Bone marrow (tissue), 2 donors: ENCODE data around the gene ETV2.
"Not testable (repeated sequence)": the region's sequence is repeated elsewhere in the genome, so short reads cannot be mapped to it uniquely, and the experiment has no call there.

ENCODE experiments used
- DNase-seq, 2 donors: peaks; one replicate each; lab custom pipeline; 2025; lab: John Stamatoyannopoulos, UW

ETV2 gene

GRCh38 chr19:35628565-35629331 lies 12.8 kb upstream of the ETV2 start, which contains the start of gene RBM42:
Gene RBM42 (plus strand): TSS chr19:35629036. CDS start chr19:35629154, 118 bp downstream.
- DNase-seq, result peak; percentile 95 to 99

- no peak for DNase-seq
Observed at GRCh38 chr19:35629332-35629633, 12.3 kb upstream of the ETV2 start.

GRCh38 chr19:35633727-35634440 lies 7.7 kb upstream of the ETV2 start:
- DNase-seq, result no peak

- DNase-seq, result no peak
Observed at GRCh38 chr19:35636651-35637050, 4.9 kb upstream of the ETV2 start.

GRCh38 chr19:35637165-35637564 lies 4.4 kb upstream of the ETV2 start:
- no peak for DNase-seq

- DNase-seq, result no peak
Observed at GRCh38 chr19:35639321-35639639, 2.3 kb upstream of the ETV2 start.

GRCh38 chr19:35639863-35640262 lies 1.7 kb upstream of the ETV2 start:
- no peak for DNase-seq

GRCh38 chr19:35642312-35642711 lies 767 bp downstream of the ETV2 start:
- no peak for DNase-seq

- no peak for DNase-seq
Observed at GRCh38 chr19:35642798-35643254, 1.3 kb downstream of the ETV2 start.

GRCh38 chr19:35643255-35644205 lies 2.0 kb downstream of the ETV2 start:
- DNase-seq, result peak in 1 of 2 donors; percentile 85

- peak; percentile 59 to 78 for DNase-seq
Observed at GRCh38 chr19:35644206-35644986, 2.9 kb downstream of the ETV2 start.

GRCh38 chr19:35644987-35645679 lies 3.6 kb downstream of the ETV2 start:
- DNase-seq, result peak in 1 of 2 donors; percentile 49

GRCh38 chr19:35645680-35646511 lies 4.4 kb downstream of the ETV2 start:
- DNase-seq, result no peak

- DNase-seq, result peak; percentile 69 to 98
Observed at GRCh38 chr19:35648017-35648961, 6.7 kb downstream of the ETV2 start, which contains the start of gene COX6B1. Gene COX6B1 (plus strand): TSS chr19:35648323. CDS start chr19:35651244, 2,921 bp downstream.

- no peak for DNase-seq
Observed at GRCh38 chr19:35650581-35650980, 9.0 kb downstream of the ETV2 start.

GRCh38 chr19:35654828-35655227 lies 13.3 kb downstream of the ETV2 start:
- not testable (repeated sequence) for DNase-seq

- no peak for DNase-seq
Observed at GRCh38 chr19:35655600-35655999, 14.1 kb downstream of the ETV2 start.

- DNase-seq, result no peak
Observed at GRCh38 chr19:35656700-35657099, 15.2 kb downstream of the ETV2 start.
